CD4-positive, alpha-beta T cell treated with Interleukin-15 for 4 hours (primary cell): ENCODE results near the gene PDXP.
A peak's percentile ranks its signal among the peaks of the same experiment; 100 is the strongest.
"Not testable (repeated sequence)": the region's sequence is repeated elsewhere in the genome, so short reads cannot be mapped to it uniquely, and the experiment has no call there.

Experiments
- DNase-seq: peaks from one replicate; pipeline ENCODE4 v3.0.0-alpha.2; 2020; ENCODE audit warnings: low spot score

Gene PDXP

GRCh38 chr22:37658133-37659065, at the start of gene PDXP:
Gene PDXP (plus strand): TSS chr22:37658723. CDS start chr22:37658783, 60 bp downstream.
- DNase-seq, result peak; percentile 98

- no peak for DNase-seq
These were observed 49.0 kb upstream of the PDXP start for GRCh38 chr22:37609240-37610152.

GRCh38 chr22:37610153-37610475, 48.4 kb upstream of the PDXP start:
- not testable (repeated sequence) for DNase-seq

GRCh38 chr22:37610480-37611129, 47.9 kb upstream of the PDXP start:
- DNase-seq, result no peak

GRCh38 chr22:37611207-37611606, 47.3 kb upstream of the PDXP start:
- no peak for DNase-seq

- DNase-seq, result no peak
These were observed 42.1 kb upstream of the PDXP start for GRCh38 chr22:37616201-37617083.

- DNase-seq, result no peak
These were observed 41.1 kb upstream of the PDXP start for GRCh38 chr22:37617431-37617830.

GRCh38 chr22:37618072-37618656, 40.4 kb upstream of the PDXP start:
- no peak for DNase-seq

GRCh38 chr22:37618674-37619073, 39.8 kb upstream of the PDXP start:
- no peak for DNase-seq

GRCh38 chr22:37619991-37620390, 38.5 kb upstream of the PDXP start:
- DNase-seq, result no peak

GRCh38 chr22:37621352-37621860, 37.1 kb upstream of the PDXP start:
- no peak for DNase-seq

- DNase-seq, result peak; percentile 76
These were observed 35.2 kb upstream of the PDXP start for GRCh38 chr22:37623075-37624016.

GRCh38 chr22:37624017-37624365, 34.5 kb upstream of the PDXP start:
- DNase-seq, result no peak

- DNase-seq, result no peak
These were observed 33.6 kb upstream of the PDXP start for GRCh38 chr22:37624876-37625275.

- DNase-seq, result no peak
These were observed 32.8 kb upstream of the PDXP start for GRCh38 chr22:37625737-37626136.

GRCh38 chr22:37626144-37626543, 32.4 kb upstream of the PDXP start:
- DNase-seq, result no peak

- no peak for DNase-seq
These were observed 31.9 kb upstream of the PDXP start for GRCh38 chr22:37626556-37627075.

GRCh38 chr22:37627121-37627520, 31.4 kb upstream of the PDXP start:
- DNase-seq, result no peak

- peak; percentile 50 for DNase-seq
These were observed 31.0 kb upstream of the PDXP start for GRCh38 chr22:37627545-37627944.
